Left ventricle myocardium inferior (tissue), 1 donor: ENCODE data around the gene GOLPH3. TPM values are rescaled to one million over a fixed set of nuclear protein-coding genes. Genes with fewer than 3 reads are reported as not detected.
A peak's percentile ranks its signal among the peaks of the same experiment; 100 is the strongest.
"Not testable (repeated sequence)": the region's sequence is repeated elsewhere in the genome, so short reads cannot be mapped to it uniquely, and the experiment has no call there.

Experiments used
- DNase-seq: peaks from one replicate; pipeline ENCODE4 v3.0.0-alpha.2; 2020
- H3K27ac ChIP-seq: fragments of 200-600 bp; replicated peaks from 2 replicates; pipeline ENCODE4 v1.8.0; 2021
- H3K27me3 ChIP-seq: fragments of 200-600 bp; 2 replicates; pipeline ENCODE4 v1.8.0; 2021; ENCODE audit warnings: low read depth
- H3K36me3 ChIP-seq: fragments of 200-600 bp; 2 replicates; pipeline ENCODE4 v1.8.0; 2021
- H3K4me1 ChIP-seq: fragments of 200-600 bp; 2 replicates; pipeline ENCODE4 v1.8.0; 2021
- H3K4me3 ChIP-seq: fragments of 200-600 bp; 2 replicates; pipeline ENCODE4 v1.8.0; 2021; ENCODE audit warnings: mild to moderate bottlenecking, moderate library complexity
- H3K9me3 ChIP-seq: fragments of 200-600 bp; replicated peaks from 2 replicates; pipeline ENCODE4 v1.8.0; 2021
- CTCF ChIP-seq: fragments of 200-600 bp; IDR thresholded peaks from 2 replicates; pipeline ENCODE4 v1.8.0; 2021; ENCODE audit warnings: antibody characterized with exemption, mild to moderate bottlenecking, borderline replicate concordance
- intact Hi-C: fragments of 100-400 bp; cut with micrococcal nuclease; formaldehyde crosslinking; loops from one replicate; pipeline ENCODE4 v1.11.0; 2022
- total RNA-seq: library from RNA; stranded (reverse); fragmentation: NEBNext Ultra II Directional; extraction: Animal tissue kit (Norgen Biotek cat#: 25700); gene quantifications from one replicate; pipeline ENCODE4 v1.2.1, GENCODE V29; 2021
- donor health status: DM: no; HTN: yes; CAD: no; lungs with severe emphysema.

GOLPH3 gene
- total RNA-seq, 1 donor from 2014 or later = 42.8 TPM

GRCh38 chr5:32126691-32127090, 47.4 kb downstream of the GOLPH3 start:
- intact Hi-C loops = no loop called here
- Histone ChIP-seq H3K9me3 (no peaks in the 10 kb centered on the region), H3K4me3 (no peak overlapping the region), H3K36me3 (peaks cover 24% of the 10 kb centered on the region), H3K27ac (no peak overlapping the region), H3K27me3 (no peaks in the 10 kb centered on the region), H3K4me1 (peaks cover 86% of the 10 kb centered on the region)
- no peak for TF ChIP-seq CTCF
- DNase-seq = no peak

- intact Hi-C loops = no loop called here
- no peak for DNase-seq
- no peak overlapping the region for H3K4me3 ChIP-seq
- no peaks in the 10 kb centered on the region for H3K9me3 ChIP-seq
- no peaks in the 10 kb centered on the region for H3K27me3 ChIP-seq
- peak overlapping the region; percentile 36 for H3K27ac ChIP-seq
- peaks cover 60% of the 10 kb centered on the region for H3K4me1 ChIP-seq
- peaks cover 45% of the 10 kb centered on the region for H3K36me3 ChIP-seq
- TF ChIP-seq CTCF = no peak
These were observed 50.0 kb downstream of the GOLPH3 start for GRCh38 chr5:32123889-32124676.

GRCh38 chr5:32123058-32123805, 50.9 kb downstream of the GOLPH3 start:
- intact Hi-C loops = no loop called here
- Histone ChIP-seq H3K9me3 (no peaks in the 10 kb centered on the region), H3K27ac (peak overlapping the region; percentile 36), H3K36me3 (peaks cover 46% of the 10 kb centered on the region), H3K27me3 (no peaks in the 10 kb centered on the region), H3K4me1 (peaks cover 54% of the 10 kb centered on the region), H3K4me3 (no peak overlapping the region)
- TF ChIP-seq CTCF = no peak
- DNase-seq = no peak

DNA sequence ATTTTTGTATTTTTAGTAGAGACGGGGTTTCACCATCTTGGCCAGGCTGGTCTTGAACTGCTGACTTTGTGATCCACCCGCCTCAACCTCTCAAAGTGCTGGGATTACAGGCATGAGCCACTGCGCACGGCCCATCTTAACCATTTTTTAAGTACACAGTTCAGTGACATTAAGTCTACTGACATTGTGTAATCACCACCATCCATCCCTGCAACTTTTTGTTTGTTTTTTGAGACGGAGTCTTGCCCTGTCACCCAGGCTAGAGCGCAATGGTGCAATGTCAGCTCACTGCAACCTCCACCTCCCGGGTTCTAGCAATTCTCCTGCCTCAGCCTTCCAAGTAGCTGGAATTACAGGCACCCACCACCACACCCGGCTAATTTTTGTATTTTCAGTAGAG, 55.2 kb downstream of the GOLPH3 start:
- H3K27ac ChIP-seq, H3K27me3 ChIP-seq, intact Hi-C loops, H3K9me3 ChIP-seq, DNase-seq, H3K4me3 ChIP-seq: not testable (repeated sequence)
- H3K4me1 ChIP-seq = peaks cover 26% of the 10 kb centered on the region
- peaks cover 45% of the 10 kb centered on the region for H3K36me3 ChIP-seq

DNA sequence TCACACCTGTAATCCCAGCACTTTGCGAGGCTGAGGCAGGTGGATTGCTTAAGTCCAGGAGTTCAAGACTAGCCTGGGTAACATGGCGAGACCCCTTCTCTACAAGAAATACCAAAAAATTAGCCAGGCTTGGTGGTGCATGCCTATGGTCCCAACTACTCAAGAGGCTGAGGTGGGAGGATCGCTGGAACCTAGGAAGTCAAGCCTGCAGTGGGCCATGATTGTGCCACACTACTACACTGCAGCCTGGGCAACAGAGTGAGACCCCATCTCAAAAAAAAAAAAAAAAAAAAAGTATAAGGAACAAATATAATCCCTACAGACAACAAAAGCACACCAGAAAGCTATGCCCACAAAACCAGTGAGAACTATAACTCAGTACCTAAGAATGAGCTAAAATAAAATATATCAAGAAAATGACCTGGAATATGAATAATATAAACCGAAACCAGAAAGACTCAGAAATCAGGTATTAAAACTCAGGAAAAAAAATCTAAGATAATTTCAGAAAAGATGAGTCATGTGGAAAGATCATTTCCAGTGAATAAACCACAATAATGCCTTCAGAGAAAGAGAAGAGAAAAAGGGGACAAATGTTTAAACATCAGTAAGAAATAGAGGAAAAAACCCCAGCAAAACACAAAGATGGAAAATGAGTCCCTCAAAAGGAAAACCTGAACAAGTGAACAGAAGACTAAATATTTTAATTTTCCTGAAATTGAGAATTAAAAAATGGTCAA, 57.4 kb downstream of the GOLPH3 start:
- Histone ChIP-seq H3K4me3 (no peak overlapping the region), H3K27ac (no peak overlapping the region), H3K36me3 (peaks cover 57% of the 10 kb centered on the region), H3K4me1 (peaks cover 23% of the 10 kb centered on the region), H3K27me3 (no peaks in the 10 kb centered on the region), H3K9me3 (no peaks in the 10 kb centered on the region)
- DNase-seq = no peak
- no peak for TF ChIP-seq CTCF
- intact Hi-C loops = no loop called here
